GM19324 (cell line): ENCODE results near the gene SPATA6L.

Experiments
- ATAC-seq: cut with Tn5 transposase; IDR thresholded peaks from one replicate; pipeline ENCODE4 v1.9.1; 2021; ENCODE audit warnings: mild to moderate bottlenecking, moderate library complexity; ENCODE audit not compliant: unreplicated experiment, low FRiP score

The SPATA6L gene

DNA sequence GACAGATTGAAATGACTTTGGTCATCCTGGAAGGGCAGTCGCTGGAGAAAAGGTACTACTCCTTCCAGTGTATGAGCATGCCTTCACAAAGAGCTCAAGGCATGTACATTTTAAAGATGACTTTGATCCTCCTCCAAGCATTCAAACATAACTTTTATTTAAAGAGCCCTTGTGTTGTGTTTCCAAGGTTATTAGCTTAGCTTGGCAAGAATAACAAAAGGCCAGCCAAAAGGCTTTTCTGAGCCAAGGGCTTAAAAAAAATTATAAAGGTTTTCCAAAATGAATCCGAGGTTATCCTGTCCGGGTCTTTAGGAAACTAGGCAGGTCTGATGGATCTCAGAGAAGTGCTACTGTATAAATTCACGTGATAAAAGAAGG lies 75.2 kb downstream of the SPATA6L start:
- no peak for ATAC-seq

DNA sequence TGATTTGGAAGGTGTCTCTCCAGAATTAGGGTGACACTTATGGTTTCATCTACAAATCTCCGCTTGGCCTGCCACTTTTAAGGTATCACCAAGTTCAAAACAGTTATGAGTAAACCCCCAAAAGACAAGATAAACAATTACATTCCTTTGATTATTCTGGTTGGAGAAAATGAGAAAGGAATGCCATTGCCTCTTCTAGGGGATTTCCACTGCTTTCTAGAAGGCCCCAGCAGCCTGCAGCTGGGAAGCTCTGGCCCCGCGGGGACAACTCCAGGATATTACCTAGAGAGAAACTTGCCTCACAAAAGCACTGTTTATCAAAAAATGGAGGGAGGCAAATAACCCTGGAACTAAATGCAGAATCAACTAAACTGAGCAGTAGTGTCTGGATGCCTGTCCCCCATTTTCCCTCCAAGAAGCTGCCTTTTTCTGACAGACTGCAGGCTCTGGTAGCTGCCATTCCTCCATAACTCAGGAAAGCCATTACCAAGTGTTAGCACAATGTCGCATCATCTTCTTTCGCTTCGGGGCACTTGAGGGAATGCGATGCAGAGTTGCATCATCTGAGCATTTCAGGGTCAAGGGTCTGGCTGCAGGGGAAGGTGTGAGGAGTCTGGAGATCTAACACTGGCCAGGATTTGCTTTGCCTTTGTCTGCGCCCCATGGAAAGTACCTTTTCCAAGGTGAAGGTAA lies 75.7 kb downstream of the SPATA6L start:
- ATAC-seq, result no peak

DNA sequence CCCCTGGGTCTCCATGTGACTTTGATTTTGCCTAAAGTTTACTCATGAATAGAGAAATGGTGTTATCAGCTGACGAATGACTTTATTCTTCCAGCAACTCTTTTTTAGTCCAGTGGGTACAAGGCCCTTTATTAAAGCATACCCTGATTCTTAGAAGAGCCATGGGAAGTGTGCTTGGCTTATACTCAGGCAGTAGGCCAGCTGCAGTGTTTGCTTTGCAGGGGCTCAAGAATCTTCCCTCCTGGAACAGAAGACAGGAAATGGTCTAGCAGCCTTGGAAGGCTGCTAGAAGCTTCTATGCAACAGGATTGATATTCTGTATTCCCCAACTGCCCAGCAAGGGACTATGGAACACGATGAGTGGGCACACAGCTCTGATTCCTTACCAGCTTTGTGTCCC lies 77.6 kb downstream of the SPATA6L start:
- ATAC-seq, result no peak

DNA sequence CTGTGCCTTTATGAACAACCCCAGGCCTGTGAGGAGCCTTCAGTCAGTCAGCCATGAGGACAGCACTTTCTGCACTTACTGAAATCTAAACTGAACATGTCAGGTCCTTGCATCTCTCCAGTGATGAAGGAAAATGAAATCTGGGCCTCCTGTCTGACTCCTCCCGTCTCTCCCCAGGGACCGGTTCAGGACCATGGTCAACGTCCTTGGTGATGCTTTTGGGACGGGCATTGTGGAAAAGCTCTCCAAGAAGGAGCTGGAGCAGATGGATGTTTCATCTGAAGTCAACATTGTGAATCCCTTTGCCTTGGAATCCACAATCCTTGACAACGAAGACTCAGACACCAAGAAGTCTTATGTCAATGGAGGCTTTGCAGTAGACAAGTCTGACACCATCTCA lies 81.1 kb downstream of the SPATA6L start:
- ATAC-seq, result no peak

DNA sequence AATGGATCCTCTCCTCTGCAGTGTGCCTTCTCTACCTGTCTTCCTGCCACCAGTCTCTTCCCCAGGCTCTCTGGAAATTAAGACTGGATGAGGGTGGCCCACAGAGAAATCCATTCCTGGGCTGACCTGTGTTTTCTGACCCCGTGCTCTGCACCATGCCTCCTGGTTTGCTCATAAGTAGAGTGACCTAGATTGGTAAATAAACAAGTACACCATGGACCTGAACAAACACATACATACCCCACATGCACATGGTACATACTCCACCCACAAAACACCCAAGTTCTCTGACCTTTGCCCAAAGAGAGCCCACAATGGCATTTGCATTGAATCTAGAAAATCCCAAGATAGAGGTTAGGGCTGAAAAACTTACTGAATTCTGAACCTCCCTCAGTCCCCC lies 81.6 kb downstream of the SPATA6L start:
- ATAC-seq, result no peak

DNA sequence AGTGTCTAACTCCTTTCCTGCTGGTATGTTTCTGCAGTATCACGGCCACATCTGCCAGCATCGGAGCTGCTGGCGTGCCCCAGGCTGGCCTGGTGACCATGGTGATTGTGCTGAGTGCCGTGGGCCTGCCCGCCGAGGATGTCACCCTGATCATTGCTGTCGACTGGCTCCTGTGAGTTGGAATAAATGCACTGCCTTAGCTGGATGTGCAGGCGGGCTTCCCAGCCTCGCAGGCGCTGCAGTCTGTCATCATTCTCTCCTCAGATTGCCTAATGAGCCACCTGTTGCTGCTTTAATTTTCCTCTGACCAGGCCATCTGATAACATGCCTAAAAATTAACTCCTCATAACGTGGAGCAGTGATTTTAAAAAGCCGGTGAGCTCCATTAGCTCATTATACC lies 83.3 kb downstream of the SPATA6L start:
- no peak for ATAC-seq

DNA sequence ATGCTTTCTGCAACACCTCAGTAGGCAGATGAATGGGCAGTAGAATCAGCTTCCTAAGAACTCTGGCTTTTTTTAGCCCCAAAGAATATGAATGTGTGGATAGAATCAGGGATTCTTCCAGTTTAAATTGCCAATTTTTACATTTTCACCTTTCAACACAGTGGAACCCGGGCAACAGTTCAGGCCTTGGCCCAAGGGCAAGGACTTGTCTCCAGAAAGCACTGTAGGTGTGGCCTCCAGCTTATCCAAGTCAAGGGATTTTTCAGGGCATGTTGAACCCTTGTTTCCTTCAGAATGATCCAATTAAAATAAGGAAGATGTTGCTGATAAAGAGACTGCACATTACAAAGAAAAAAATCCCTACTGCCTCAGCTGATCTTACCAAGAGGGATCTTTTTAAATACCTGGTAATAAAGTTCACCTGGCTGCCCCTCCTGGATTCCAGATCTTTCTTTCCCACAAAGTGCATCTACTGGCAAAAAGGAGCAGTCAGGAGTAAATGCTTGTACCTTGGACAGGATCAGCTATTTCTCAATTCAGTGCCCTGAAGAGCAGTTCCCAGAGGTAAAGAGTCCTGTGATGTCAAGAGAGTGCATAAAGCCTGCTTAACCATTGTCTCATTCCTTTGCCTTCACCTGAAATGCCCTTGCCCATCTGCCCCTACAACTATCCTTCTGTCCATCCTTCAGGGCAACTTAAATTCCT lies 84.3 kb downstream of the SPATA6L start:
- no peak for ATAC-seq

DNA sequence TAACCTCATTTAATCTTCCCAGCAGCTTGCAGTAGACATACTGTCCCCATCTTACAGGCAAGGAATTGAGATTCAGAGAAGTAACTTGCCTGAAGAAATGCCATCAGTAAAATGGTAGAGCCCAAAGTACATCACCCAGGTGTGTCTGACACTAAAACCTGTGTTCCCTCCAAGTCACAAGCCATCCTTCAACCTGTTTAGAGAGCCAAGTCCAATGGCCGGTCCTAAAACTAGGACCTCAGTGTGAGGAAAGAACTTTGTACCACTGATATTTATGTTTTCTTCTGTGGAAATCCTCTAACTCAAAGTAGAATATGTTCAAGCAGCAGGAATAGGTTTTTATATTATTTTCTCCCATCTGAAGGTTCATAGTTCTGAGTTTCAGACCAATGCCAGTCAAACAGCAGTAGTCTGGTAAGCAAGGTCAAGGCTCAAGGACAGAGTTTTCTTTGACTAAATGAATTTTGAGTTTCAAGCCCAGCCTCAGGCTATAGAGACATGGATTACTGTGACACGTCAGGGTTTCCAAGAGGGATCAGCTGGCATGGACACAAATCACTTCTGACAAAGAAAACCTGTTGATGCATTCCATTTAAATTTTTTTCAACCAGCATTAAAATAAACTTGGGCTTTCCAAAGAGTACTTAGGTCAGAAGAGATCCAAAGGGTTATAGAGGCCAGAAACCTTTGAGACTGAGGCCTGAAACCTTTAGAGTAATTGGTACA lies 85.1 kb downstream of the SPATA6L start:
- no peak for ATAC-seq

DNA sequence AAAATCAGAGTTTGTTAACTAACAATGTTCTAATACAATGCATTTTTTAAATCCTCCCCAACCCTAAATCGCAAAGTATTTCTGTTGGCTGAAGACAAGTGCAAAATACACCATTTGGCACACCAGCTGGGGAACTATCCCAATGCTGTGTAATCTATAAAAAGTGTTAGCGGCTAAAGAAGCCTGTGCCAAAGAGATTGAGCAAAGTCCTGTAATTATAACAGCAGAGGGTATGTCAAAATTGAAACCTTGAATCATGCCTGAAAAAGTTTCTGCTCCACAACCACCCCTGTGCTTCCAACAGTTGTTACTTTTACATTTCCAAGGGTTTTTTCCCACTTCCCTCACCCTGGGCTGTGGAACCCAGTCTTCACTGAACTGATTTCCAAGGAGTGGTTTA lies 87.3 kb downstream of the SPATA6L start:
- ATAC-seq, result no peak

DNA sequence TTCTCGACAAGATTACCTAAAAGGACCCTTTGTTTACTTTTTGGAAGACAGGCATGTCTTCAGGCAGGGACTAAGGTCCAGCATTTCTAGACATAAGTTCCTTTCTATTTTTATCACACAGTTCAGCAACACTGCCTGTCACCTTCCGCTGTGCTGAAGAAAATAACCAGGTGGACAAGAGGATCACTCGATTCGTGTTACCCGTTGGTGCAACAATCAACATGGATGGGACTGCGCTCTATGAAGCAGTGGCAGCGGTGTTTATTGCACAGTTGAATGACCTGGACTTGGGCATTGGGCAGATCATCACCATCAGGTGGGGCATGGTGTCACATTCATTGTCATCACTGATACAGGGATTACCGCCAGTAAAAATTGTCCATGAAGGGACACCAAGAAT lies 89.8 kb downstream of the SPATA6L start:
- ATAC-seq, result no peak

DNA sequence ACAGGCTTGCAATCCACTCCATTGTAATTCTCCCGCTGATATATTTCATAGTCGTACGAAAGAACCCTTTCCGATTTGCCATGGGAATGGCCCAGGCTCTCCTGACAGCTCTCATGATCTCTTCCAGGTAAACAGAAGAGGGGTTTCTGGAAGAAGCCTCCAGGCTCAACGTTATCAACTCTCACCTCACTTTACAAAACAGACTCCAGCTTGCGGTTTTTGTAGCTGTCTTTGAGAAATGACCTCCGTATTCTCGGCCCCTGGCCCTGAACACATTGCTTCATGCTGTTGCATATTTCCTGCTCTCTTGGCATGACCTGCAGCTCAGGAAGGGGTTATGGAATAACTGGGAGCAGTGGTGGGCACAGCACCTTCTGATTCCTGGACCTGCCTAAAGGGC lies 90.3 kb downstream of the SPATA6L start:
- ATAC-seq, result no peak

DNA sequence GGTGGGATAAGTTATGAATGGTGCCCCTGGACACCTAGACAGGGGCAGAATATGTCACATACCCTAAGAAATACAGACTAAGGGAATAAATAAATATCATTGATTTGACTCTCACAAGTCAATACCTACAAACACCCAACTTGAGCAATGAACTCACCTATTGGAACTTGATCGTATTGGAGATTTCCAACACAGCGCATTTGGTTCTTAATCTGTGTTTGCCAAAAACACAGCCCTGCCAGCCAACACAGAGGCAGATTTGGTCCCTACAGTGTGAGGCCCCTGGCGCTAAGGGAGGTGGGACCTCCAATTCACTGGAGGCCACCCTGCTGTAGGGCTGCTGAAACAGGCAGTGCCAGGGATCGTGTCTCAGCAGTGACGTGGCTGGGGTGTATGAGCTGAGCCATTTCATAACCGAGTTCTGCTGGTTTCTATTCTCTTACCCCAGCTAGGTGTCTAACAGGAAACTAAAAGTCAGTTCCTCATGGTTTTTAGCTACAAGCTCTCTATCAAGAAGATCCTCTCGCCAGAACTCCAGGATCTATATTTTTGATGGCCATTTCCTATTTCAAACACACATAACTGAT lies 91.5 kb downstream of the SPATA6L start:
- no peak for ATAC-seq

DNA sequence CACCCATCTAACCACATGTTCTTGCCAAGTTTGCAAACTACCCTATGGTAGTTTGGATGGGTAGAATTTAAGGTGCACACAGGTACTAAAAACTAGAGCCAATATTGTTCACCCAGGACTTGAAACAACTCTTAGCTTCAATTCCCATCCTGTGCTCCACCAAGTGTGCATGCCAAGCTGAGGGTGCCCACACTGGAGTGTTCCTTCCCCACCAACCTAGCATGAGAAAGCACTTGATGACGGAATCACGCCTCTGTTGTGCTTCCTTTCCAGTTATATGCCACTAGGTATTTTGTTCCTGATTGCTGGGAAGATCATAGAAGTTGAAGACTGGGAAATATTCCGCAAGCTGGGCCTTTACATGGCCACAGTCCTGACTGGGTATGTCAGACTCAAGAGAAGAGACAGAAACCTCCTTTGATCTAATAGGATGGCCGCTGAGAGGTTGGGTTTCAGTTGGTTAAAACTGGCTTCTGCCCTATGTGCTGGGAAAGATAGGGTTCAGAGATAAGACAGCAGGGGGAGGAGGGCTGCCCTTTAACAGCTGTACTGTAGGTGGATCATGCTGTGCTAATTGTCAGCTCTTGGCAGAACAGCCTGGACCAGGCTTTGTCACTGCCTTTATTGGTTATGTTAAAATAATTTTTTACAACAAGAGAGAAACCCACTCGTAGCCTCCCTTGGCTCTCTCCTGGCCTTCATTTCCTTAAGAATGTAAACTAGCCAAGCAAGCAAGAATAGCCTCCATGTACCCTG lies 92.5 kb downstream of the SPATA6L start:
- no peak for ATAC-seq

DNA sequence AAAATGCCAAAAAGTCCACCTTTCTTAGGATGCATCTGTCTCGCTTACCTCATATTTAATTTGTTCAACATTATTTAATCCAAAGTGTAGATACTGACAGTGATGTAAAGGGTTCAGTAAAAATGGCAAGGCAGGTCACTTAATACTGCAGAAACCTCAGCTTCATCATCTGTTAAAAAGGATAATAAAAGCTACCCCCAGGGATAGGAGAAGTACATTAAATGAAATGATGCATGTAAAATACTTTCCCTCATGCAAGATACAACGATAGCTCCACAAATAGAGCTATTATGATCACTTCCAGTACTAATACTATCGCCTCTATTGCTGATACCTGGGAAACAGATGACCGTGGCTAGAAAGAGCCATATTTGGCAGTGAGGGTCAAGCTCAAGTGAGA lies 93.1 kb downstream of the SPATA6L start:
- ATAC-seq, result no peak

DNA sequence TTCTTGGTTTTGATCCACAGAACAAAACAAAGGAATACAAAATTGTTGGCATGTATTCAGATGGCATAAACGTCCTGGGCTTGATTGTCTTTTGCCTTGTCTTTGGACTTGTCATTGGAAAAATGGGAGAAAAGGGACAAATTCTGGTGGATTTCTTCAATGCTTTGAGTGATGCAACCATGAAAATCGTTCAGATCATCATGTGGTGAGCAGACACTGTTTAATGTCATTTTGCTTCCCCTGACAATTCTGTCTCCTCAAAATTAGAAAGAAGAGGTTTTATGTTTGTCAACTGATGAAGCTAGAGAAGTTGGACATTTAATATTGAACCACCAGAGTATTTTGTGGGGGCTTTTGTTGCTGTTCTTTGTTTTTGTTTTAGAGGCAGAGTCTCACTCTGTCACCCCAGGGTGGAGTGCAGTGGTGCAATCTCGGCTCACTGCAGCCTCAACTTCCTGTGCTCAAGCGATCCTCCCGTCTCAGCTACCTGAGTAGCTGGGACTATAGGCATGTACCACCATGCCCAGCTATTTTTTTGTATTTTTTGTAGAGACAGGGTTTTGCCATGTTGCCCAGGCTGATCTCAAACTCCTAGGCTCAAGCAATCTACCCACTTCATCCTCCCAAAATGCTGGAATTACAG lies 94.0 kb downstream of the SPATA6L start:
- no peak for ATAC-seq

DNA sequence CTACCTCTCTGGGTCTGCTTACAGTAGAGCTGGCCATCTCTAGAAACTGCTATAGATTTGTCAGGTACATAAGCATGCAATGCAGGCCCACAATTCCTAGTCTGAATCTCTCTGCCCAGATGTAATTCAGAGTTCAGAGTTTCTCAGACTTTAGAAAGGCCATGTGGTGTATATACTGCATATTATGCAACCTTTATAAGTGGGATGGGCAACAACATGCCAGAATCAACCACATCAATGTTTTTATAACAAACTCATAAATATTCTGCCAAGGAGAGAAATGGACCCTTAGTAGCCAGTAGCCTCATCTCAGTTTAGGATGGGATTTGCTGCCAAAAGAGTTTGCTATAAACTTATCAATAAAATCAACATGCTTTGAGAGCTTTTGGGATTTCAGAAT lies 97.2 kb downstream of the SPATA6L start:
- no peak for ATAC-seq

DNA sequence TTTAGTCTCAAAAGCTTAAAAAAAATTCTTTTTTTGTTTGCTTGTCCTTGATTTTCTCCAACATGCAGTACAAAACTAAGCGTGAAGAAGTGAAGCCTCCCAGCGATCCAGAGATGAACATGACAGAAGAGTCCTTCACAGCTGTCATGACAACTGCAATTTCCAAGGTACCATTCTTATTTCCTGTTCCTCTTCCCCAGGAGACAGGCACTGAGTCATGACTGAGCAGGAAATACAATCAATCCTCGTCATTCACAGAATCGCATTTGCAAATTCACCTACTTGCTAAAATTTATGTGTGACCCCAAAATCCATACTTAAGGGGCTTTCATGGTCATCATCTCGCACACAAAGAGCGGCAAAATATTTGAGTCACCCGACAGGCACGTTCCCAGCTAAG lies 98.7 kb downstream of the SPATA6L start:
- no peak for ATAC-seq

DNA sequence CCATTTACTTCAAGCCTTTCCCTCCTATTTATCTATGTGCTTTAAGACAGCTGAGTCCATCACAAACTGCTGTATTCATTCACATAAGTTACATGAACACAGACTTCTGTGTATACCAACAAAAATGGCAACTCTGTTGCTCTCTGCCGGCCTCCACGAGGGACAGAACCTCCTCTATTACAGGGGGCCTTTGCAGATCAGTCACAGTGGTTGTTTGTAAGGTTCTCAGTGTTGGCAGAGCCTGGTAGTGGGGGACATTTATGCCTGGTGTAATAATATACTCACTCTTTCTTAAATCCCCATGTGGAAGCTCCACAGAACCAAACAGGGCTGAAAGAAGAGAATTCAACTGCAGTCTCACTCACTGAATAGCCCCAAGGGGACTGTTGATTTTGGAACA lies 99.5 kb downstream of the SPATA6L start:
- ATAC-seq, result no peak

DNA sequence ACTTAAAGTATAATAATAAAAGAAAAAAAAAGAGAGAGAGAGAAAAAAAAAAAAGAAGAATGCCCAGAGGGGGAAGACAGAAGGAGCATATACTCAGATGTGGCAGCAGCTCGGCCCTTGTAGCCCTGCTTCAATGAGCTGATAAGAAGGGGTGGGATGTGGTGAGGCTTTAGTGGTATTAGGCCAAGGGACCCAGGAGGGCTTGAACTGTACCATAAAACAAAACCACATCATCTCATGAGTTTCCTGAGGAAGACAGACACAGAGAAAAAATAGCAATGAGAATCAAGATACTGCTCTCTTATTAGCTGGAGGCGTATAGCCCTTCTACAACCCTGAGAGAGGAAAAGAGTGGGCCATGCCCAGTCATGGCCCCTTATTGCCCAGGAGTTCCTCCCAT lies 103.2 kb downstream of the SPATA6L start:
- ATAC-seq, result no peak
